Panc1 (cell line): ENCODE results near the gene UBAC2. TPM values are rescaled to one million over a fixed set of nuclear protein-coding genes. Genes with fewer than 3 reads are reported as not detected.

ENCODE experiments used
- ATAC-seq: fragments of 200-7000 bp; cut with Tn5 transposase; 2 replicates; pipeline ENCODE4 v1.9.1; 2020; ENCODE audit warnings: mild to moderate bottlenecking, moderate library complexity
- BruUV-seq: library from RNA; stranded (reverse); fragments of 400-500 nt; replicated peaks from 2 replicates; lab custom pipeline; 2021; lab: Mats Ljungman, UMichigan
- CTCF ChIA-PET: fragments of 300-600 bp; sonication (Branson Sonifier 250); formaldehyde crosslinking; loops from one replicate; lab custom pipeline; 2022; ENCODE audit warnings: antibody characterized with exemption; lab: Charles Lee
- POLR2A ChIA-PET: fragments of 300-600 bp; sonication (Branson Sonifier 250); formaldehyde crosslinking; loops from one replicate; lab custom pipeline; 2022; ENCODE audit warnings: antibody characterized with exemption; lab: Charles Lee
- DNase-seq: peaks from one replicate; pipeline ENCODE4 v3.0.0-alpha.2; 2010; ENCODE audit warnings: low read depth, low spot score
- H3K27ac ChIP-seq: 2 replicates; pipeline ENCODE4 v1.5.1; 2011; ENCODE audit warnings: mild to moderate bottlenecking, low read length, inconsistent platforms
- H3K27me3 ChIP-seq: fragments of 200-500 bp; sonication (Bioruptor generic); 2 replicates; pipeline ENCODE4 v1.6.0; 2014; ENCODE audit warnings: low read length, inconsistent platforms; ENCODE audit not compliant: control insufficient read depth, insufficient read depth
- H3K36me3 ChIP-seq: fragments of 200-500 bp; sonication (Bioruptor generic); 2 replicates; pipeline ENCODE4 v1.5.1; 2014; ENCODE audit warnings: inconsistent platforms, mild to moderate bottlenecking, low read length, moderate library complexity; ENCODE audit not compliant: control insufficient read depth, insufficient read depth
- H3K4me1 ChIP-seq: 2 replicates; pipeline ENCODE4 v1.5.1; 2011; ENCODE audit warnings: inconsistent platforms, mild to moderate bottlenecking, low read length, moderate library complexity; ENCODE audit not compliant: control insufficient read depth, insufficient read depth
- H3K4me3 ChIP-seq, 2 experiments: 2 replicates each; pipeline ENCODE4 v1.5.1; 2011 to 2012; ENCODE audit warnings: low read depth in 2 of 2, low read length in 2 of 2, mild to moderate bottlenecking in 2 of 2, inconsistent platforms in 1 of 2, moderate library complexity in 1 of 2
- H3K9me3 ChIP-seq: fragments of 200-500 bp; sonication (Bioruptor generic); 2 replicates; pipeline ENCODE4 v1.5.1; 2014; ENCODE audit warnings: low read depth, mild to moderate bottlenecking, inconsistent platforms, low read length, moderate library complexity; ENCODE audit not compliant: control insufficient read depth, insufficient read depth
- CTCF ChIP-seq: fragments of 450-650 bp; IDR thresholded peaks from 2 replicates; pipeline ENCODE4 v1.5.1; 2017; ENCODE audit warnings: mild to moderate bottlenecking
- POLR2AphosphoS5 ChIP-seq: IDR thresholded peaks from 2 replicates; pipeline ENCODE4 v1.6.1; 2012; ENCODE audit warnings: mild to moderate bottlenecking, low read depth, low read length, moderate library complexity
- REST ChIP-seq, 2 experiments: IDR thresholded peaks; 2 replicates each; pipeline ENCODE4 v1.6.1; 2011 to 2012; ENCODE audit warnings: low read depth in 2 of 2, control low read depth in 1 of 2, low read length in 1 of 2, mild to moderate bottlenecking in 1 of 2, moderate library complexity in 1 of 2; ENCODE audit not compliant: insufficient read depth in 1 of 2
- SIN3A ChIP-seq: IDR thresholded peaks from 2 replicates; pipeline ENCODE4 v1.6.1; 2012; ENCODE audit warnings: low read depth, mild to moderate bottlenecking, low read length, moderate library complexity, borderline replicate concordance; ENCODE audit not compliant: insufficient read depth
- TCF7L2 ChIP-seq: IDR thresholded peaks from 2 replicates; pipeline ENCODE4 v1.6.1; 2011; ENCODE audit warnings: mild to moderate bottlenecking, low read depth, low read length, inconsistent platforms
- in situ Hi-C: cut with HindIII; loops from 2 replicates; pipeline ENCODE4 v1.10.0; 2016; ENCODE audit warnings: low sequenced_read_pairs, low pct_unique_long_range_greater_than_20kb
- intact Hi-C: fragments of 100-400 bp; cut with micrococcal nuclease; formaldehyde crosslinking; loops from one replicate; pipeline ENCODE4 v1.10.0; 2022; ENCODE audit not compliant: unreplicated experiment
- total RNA-seq: library from RNA; stranded (reverse); gene quantifications from one replicate; pipeline ENCODE4 v1.2.1, GENCODE V29; 2021; ENCODE audit not compliant: unreplicated experiment

The UBAC2 gene
- total RNA-seq, 1 experiment from 2014 or later = 40.8 TPM

DNA sequence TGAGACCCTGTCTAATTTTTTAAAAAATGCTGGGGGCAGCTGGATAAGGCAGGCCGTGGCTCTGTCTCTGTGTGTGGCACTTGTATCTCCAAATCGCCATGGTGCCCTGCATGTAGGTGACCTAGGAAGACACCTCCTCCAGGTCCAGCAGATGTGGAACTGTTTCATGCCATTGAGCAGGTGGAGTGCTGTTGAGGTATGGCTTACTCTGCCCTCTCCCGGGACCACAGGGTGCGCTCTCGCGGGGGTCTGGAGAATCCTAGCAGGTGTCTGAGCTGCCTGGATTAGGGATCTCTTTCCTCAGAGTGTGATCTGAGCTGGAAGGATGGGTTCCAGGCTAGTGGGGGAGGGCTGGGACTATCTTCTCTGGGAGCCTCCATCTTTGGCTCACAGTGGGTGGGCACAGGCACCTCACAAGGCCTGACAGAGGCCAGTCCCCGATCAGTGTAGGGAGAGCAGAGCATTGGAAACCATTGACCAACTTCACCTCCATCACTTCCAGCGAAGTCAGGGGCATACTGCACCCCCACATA lies 233.0 kb downstream of the UBAC2 start:
- H3K4me3 ChIP-seq = no peak overlapping the region
- TF ChIP-seq SIN3A (no peak), TCF7L2 (no peak), REST (IDR thresholded peaks at IDR 0.05; ENCODE audit: insufficient read depth in 1 of 2, low read depth in 2 of 2, low read length in 1 of 2) (no peak), CTCF (no peak), POLR2AphosphoS5 (no peak)
- DNase-seq = no peak
- H3K9me3 ChIP-seq = no peaks in the 10 kb centered on the region
- H3K27ac ChIP-seq = no peak overlapping the region
- H3K36me3 ChIP-seq = no peaks in the 10 kb centered on the region
- in situ Hi-C loops (no loop called here), intact Hi-C loops (no loop called here)
- ChIA-PET CTCF (no interaction called here), POLR2A (no interaction called here)
- no peak for ATAC-seq
- H3K27me3 ChIP-seq = no peaks in the 10 kb centered on the region
- no TSS peak for BruUV-seq
- H3K4me1 ChIP-seq = peaks cover 5% of the 10 kb centered on the region; the same call in 1 of the 2 replicates

- in situ Hi-C loops = no loop called here
- no peak overlapping the region for H3K4me3 ChIP-seq
- POLR2A ChIA-PET = no interaction called here
- no peak for TF ChIP-seq POLR2AphosphoS5
- no peak for TF ChIP-seq CTCF
- H3K4me1 ChIP-seq = peaks cover 5% of the 10 kb centered on the region; the same call in 1 of the 2 replicates
- intact Hi-C loops = no loop called here
- DNase-seq (no peak), ATAC-seq (0 out of 2 replicates have a peak, but pooled peaks have one; percentile 50)
- no TSS peak for BruUV-seq
- H3K9me3 ChIP-seq = no peaks in the 10 kb centered on the region
- H3K27ac ChIP-seq = no peak overlapping the region
- CTCF ChIA-PET = interaction anchor here (1.6 kb wide), 1 partner anchor 258 kb away, joined by 6 read pairs; no protein-coding TSS in a partner anchor
- no peaks in the 10 kb centered on the region for H3K36me3 ChIP-seq
- no peaks in the 10 kb centered on the region for H3K27me3 ChIP-seq
Measured at GRCh38 chr13:99434258-99434788, 233.7 kb downstream of the UBAC2 start.
